Prostate gland (tissue), 2 donors: ENCODE measurements around the gene ST7L.

Source experiments
- POLR2A ChIP-seq: fragments of 450-650 bp; IDR thresholded peaks from one replicate; pipeline ENCODE4 v1.6.1; 2016; ENCODE audit warnings: antibody characterized with exemption, mild to moderate bottlenecking
- POLR2AphosphoS5 ChIP-seq: sonication (generic); formaldehyde crosslinking; IDR thresholded peaks from one replicate; pipeline ENCODE4 v1.6.1; 2017; ENCODE audit warnings: antibody characterized with exemption
- TF ChIP-seq, protein P1 (sequence below), 4 experiments: fragments of 200-600 bp in 2 of 4; fragments of 450-650 bp in 2 of 4; sonication (generic) in 2 of 4; IDR thresholded peaks; 1 replicate in 3 of 4; 2 replicates in 1 of 4; pipeline ENCODE4 v1.5.1; 2016 to 2019; ENCODE audit warnings: antibody characterized with exemption in 4 of 4, mild to moderate bottlenecking in 2 of 4, moderate library complexity in 2 of 4

DNA sequence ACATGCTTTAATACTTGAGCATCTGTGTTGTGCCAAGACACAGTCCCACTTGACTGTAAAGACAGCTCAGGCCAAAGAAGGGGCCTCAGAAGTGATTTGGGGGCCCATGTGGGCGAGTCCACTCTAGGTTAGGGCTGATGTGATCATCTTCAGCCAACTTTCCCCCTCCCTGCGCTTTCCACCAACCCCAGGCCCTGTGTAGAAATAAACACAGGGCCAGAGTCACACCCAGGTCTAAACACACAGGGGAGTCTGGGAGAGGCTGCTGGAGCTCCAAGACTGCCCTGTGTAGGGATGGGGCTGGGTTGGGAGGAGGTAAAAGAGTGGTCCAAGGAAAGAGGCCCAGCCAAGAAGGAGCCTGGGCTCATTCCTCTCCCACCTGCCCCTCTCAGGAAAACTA lies 112.6 kb downstream of the ST7L start:
- TF ChIP-seq, protein P1, sequence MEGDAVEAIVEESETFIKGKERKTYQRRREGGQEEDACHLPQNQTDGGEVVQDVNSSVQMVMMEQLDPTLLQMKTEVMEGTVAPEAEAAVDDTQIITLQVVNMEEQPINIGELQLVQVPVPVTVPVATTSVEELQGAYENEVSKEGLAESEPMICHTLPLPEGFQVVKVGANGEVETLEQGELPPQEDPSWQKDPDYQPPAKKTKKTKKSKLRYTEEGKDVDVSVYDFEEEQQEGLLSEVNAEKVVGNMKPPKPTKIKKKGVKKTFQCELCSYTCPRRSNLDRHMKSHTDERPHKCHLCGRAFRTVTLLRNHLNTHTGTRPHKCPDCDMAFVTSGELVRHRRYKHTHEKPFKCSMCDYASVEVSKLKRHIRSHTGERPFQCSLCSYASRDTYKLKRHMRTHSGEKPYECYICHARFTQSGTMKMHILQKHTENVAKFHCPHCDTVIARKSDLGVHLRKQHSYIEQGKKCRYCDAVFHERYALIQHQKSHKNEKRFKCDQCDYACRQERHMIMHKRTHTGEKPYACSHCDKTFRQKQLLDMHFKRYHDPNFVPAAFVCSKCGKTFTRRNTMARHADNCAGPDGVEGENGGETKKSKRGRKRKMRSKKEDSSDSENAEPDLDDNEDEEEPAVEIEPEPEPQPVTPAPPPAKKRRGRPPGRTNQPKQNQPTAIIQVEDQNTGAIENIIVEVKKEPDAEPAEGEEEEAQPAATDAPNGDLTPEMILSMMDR (IDR thresholded peaks at IDR 0.05) = no peak
- TF ChIP-seq POLR2A (no peak), POLR2AphosphoS5 (no peak)
